ENCODE results near the gene TSPAN5. TPM values are rescaled to one million over a fixed set of nuclear protein-coding genes. Genes with fewer than 3 reads are reported as not detected.

Gene TSPAN5
- total and polyA plus RNA-seq, 2 experiments from 2014 or later: 22.4 to 35.9 TPM

GRCh38 chr4:98674404-98675173 is 16.2 kb upstream of the TSPAN5 start:
- Histone ChIP-seq H3K9me3 (ENCODE audit: low read depth) (no peaks in the 10 kb centered on the region), H3K4me3 (no peak overlapping the region), H3K36me3 (replicated peaks; ENCODE audit: insufficient read depth, low read depth) (no peaks in the 10 kb centered on the region), H3K4me1 (ENCODE audit: insufficient read depth) (peaks cover 6% of the 10 kb centered on the region), H3K27ac (no peak overlapping the region), H3K79me2 (no peaks in the 10 kb centered on the region), H4K20me1 (ENCODE audit: insufficient read depth, poor library complexity, severe bottlenecking) (no peaks in the 10 kb centered on the region), H3K4me2 (peak overlapping the region; percentile 56), H3K27me3 (no peaks in the 10 kb centered on the region), H3K9me2 (replicated peaks; ENCODE audit: insufficient read depth) (no peaks in the 10 kb centered on the region), H2AFZ (peak overlapping the region; percentile 45)
- no peak for DNase-seq (ENCODE audit: low spot score)
- whole genome bisulfite sequencing (ENCODE audit: low lambda C conversion rate, missing lambda C conversion rate): 47% methylated on average over 4 of the region's 4 CpGs
- TF ChIP-seq EZH2phosphoT487 (IDR thresholded peaks at IDR 0.05; ENCODE audit: low read depth, severe bottlenecking, unreplicated experiment): no peak
- TF ChIP-seq EZH2 (IDR thresholded peaks at IDR 0.05; ENCODE audit: borderline replicate concordance): no peak
- no peak for TF ChIP-seq CTCF (IDR thresholded peaks at IDR 0.05; ENCODE audit: poor library complexity)

- no peak for TF ChIP-seq EZH2 (IDR thresholded peaks at IDR 0.05; ENCODE audit: borderline replicate concordance)
- no peak for TF ChIP-seq CTCF (IDR thresholded peaks at IDR 0.05; ENCODE audit: poor library complexity)
- no peak for TF ChIP-seq EZH2phosphoT487 (IDR thresholded peaks at IDR 0.05; ENCODE audit: low read depth, severe bottlenecking, unreplicated experiment)
- Histone ChIP-seq H3K27ac (no peak overlapping the region), H3K4me2 (peak overlapping the region; percentile 56), H3K4me1 (ENCODE audit: insufficient read depth) (peaks cover 6% of the 10 kb centered on the region), H3K27me3 (no peaks in the 10 kb centered on the region), H4K20me1 (ENCODE audit: insufficient read depth, poor library complexity, severe bottlenecking) (no peaks in the 10 kb centered on the region), H3K79me2 (no peaks in the 10 kb centered on the region), H3K36me3 (replicated peaks; ENCODE audit: insufficient read depth, low read depth) (no peaks in the 10 kb centered on the region), H3K9me2 (replicated peaks; ENCODE audit: insufficient read depth) (no peaks in the 10 kb centered on the region), H2AFZ (peak overlapping the region; percentile 45), H3K9me3 (ENCODE audit: low read depth) (no peaks in the 10 kb centered on the region), H3K4me3 (no peak overlapping the region)
- 38% methylated on average over 6 of the region's 6 CpGs for WGBS (ENCODE audit: low lambda C conversion rate, missing lambda C conversion rate)
- no peak for DNase-seq (ENCODE audit: low spot score)
Observed at GRCh38 chr4:98673978-98674377, 15.6 kb upstream of the TSPAN5 start.

- no peak for DNase-seq (ENCODE audit: low spot score)
- no peak for TF ChIP-seq CTCF (IDR thresholded peaks at IDR 0.05; ENCODE audit: poor library complexity)
- TF ChIP-seq EZH2phosphoT487 (IDR thresholded peaks at IDR 0.05; ENCODE audit: low read depth, severe bottlenecking, unreplicated experiment): no peak
- TF ChIP-seq EZH2 (IDR thresholded peaks at IDR 0.05; ENCODE audit: borderline replicate concordance): no peak
- no peaks in the 10 kb centered on the region for H4K20me1 ChIP-seq (ENCODE audit: insufficient read depth, poor library complexity, severe bottlenecking)
- no peaks in the 10 kb centered on the region for H3K36me3 ChIP-seq (replicated peaks; ENCODE audit: insufficient read depth, low read depth)
- H3K27ac ChIP-seq: no peak overlapping the region
- no peaks in the 10 kb centered on the region for H3K27me3 ChIP-seq
- H3K4me3 ChIP-seq: no peak overlapping the region
- WGBS (ENCODE audit: low lambda C conversion rate, missing lambda C conversion rate): 42% methylated on average over 4 of the region's 4 CpGs
- H3K4me1 ChIP-seq (ENCODE audit: insufficient read depth): peaks cover 6% of the 10 kb centered on the region
- H3K4me2 ChIP-seq: peak overlapping the region; percentile 33
- no peaks in the 10 kb centered on the region for H3K79me2 ChIP-seq
- H3K9me3 ChIP-seq (ENCODE audit: low read depth): no peaks in the 10 kb centered on the region
- peak overlapping the region; percentile 19 for H2AFZ ChIP-seq
- no peaks in the 10 kb centered on the region for H3K9me2 ChIP-seq (replicated peaks; ENCODE audit: insufficient read depth)
Observed at GRCh38 chr4:98673288-98673644, 14.9 kb upstream of the TSPAN5 start.

Measured in hepatocyte (in vitro differentiated cells).